Gastrocnemius medialis (tissue), 4 donors: Measurements from ENCODE around the gene TTR. TPM values are rescaled to one million over a fixed set of nuclear protein-coding genes. Genes with fewer than 3 reads are reported as not detected.

Source experiments
- ATAC-seq, 2 donors: fragments of 150-250 bp; one replicate each; pipeline ENCODE4 v1.9.1; 2016
- DNase-seq, 2 donors: peaks; one replicate each; pipeline ENCODE4 v3.0.0-alpha.2; 2019
- H3K27ac ChIP-seq, 4 donors: fragments of 200-600 bp; sonication (generic); 1 replicate in 1 of 4; 2 replicates in 3 of 4; pipeline ENCODE4 v1.5.1; 2016 to 2018; ENCODE audit warnings: mild to moderate bottlenecking in 2 of 4, moderate library complexity in 1 of 4
- H3K27me3 ChIP-seq, 3 donors: fragments of 200-600 bp; sonication (generic) in 2 of 3; 1 replicate in 1 of 3; 2 replicates in 2 of 3; pipeline versions ENCODE4 v1.5.1 to v1.6.0; 2016 to 2019; ENCODE audit warnings: mild to moderate bottlenecking in 1 of 3, moderate library complexity in 1 of 3
- H3K36me3 ChIP-seq, 2 donors: fragments of 200-600 bp; sonication (generic) in 1 of 2; one replicate each; pipeline ENCODE4 v1.5.1; 2017 to 2018
- H3K4me1 ChIP-seq, 2 donors: fragments of 200-600 bp; sonication (generic) in 1 of 2; one replicate each; pipeline ENCODE4 v1.5.1; 2016 to 2017; ENCODE audit warnings: mild to moderate bottlenecking in 2 of 2
- H3K4me3 ChIP-seq, 4 donors: fragments of 200-600 bp; sonication (generic) in 3 of 4; 1 replicate in 1 of 4; 2 replicates in 3 of 4; pipeline ENCODE4 v1.5.1; 2016 to 2019; ENCODE audit warnings: mild to moderate bottlenecking in 2 of 4
- H3K9me3 ChIP-seq, 3 donors: fragments of 200-600 bp; sonication (generic) in 2 of 3; 1 replicate in 1 of 3; 2 replicates in 2 of 3; pipeline ENCODE4 v1.5.1; 2016 to 2019
- CTCF ChIP-seq, 5 experiments: fragments of 450-650 bp in 3 of 5; fragments of 200-600 bp in 2 of 5; sonication (generic) in 2 of 5; IDR thresholded peaks in 4 of 5; conservative IDR thresholded peaks in 1 of 5; 1 replicate in 4 of 5; 2 replicates in 1 of 5; pipeline ENCODE4 v1.5.1; 2016 to 2019; ENCODE audit warnings: antibody characterized with exemption in 5 of 5, mild to moderate bottlenecking in 3 of 5, moderate library complexity in 3 of 5
- POLR2A ChIP-seq, 2 donors: fragments of 450-650 bp; IDR thresholded peaks; one replicate each; pipeline ENCODE4 v1.6.1; 2017; ENCODE audit warnings: antibody characterized with exemption in 2 of 2, mild to moderate bottlenecking in 2 of 2, moderate library complexity in 2 of 2
- in situ Hi-C, 4 donors: fragments of 200-750 bp; cut with MboI; loops; one replicate each; pipeline versions ENCODE4 v1.15.0 to v1.8.0; 2017; ENCODE audit warnings: low sequenced_read_pairs in 4 of 4
- intact Hi-C: fragments of 100-400 bp; cut with DNase I; formaldehyde crosslinking; loops from one replicate; pipeline ENCODE4 v1.15.1; 2023; ENCODE audit warnings: low total_unique reads
- total RNA-seq, 4 donors: library from RNA; depleted of rRNA; stranded (reverse); fragments of >200 nt; gene quantifications; one replicate each; pipeline versions ENCODE4 v1.1.0 to v1.2.3, GENCODE V29; 2016

The TTR gene
- 1 to 10 TPM in 2 of 4 donors, not detected in 2; 1.4 to 4.4 TPM for total RNA-seq

- ATAC-seq (no peak), DNase-seq (no peak)
- intact Hi-C loops (no loop called here), in situ Hi-C loops (no loop called here)
- TF ChIP-seq CTCF (IDR thresholded peaks at IDR 0.05 in 4 of 5, conservative IDR thresholded peaks at IDR 0.05 in 1 of 5) (no peak), POLR2A (IDR thresholded peaks at IDR 0.05) (no peak)
- no peaks in the 10 kb centered on the region for H3K27me3 ChIP-seq
- no peaks in the 10 kb centered on the region for H3K9me3 ChIP-seq
- no peak within 1 kb of the TSS for H3K4me3 ChIP-seq
- H3K36me3 ChIP-seq = no peaks in the 10 kb centered on the region
- no peak within 1 kb of the TSS for H3K27ac ChIP-seq
- H3K4me1 ChIP-seq = no peaks in the 10 kb centered on the region
These were observed at the start of gene TTR for GRCh38 chr18:31591628-31592027. Gene TTR, plus strand, starts transcription at chr18:31591877. Its CDS starts 26 bp downstream, at chr18:31591903.

- TF ChIP-seq CTCF (IDR thresholded peaks at IDR 0.05 in 4 of 5, conservative IDR thresholded peaks at IDR 0.05 in 1 of 5) = no peak
- no peak for TF ChIP-seq POLR2A (IDR thresholded peaks at IDR 0.05)
- no peaks in the 10 kb centered on the region for H3K4me1 ChIP-seq
- in situ Hi-C loops = loop anchor here in 1 of 4 donors (10.0 kb wide), 1 partner anchor 268 kb away; no protein-coding TSS in a partner anchor
These were observed 45.2 kb upstream of the TTR start for GRCh38 chr18:31546476-31546875.

GRCh38 chr18:31548853-31549252, 42.8 kb upstream of the TTR start:
- Histone ChIP-seq H3K9me3 (no peaks in the 10 kb centered on the region), H3K27ac (no peak overlapping the region), H3K27me3 (no peaks in the 10 kb centered on the region), H3K4me3 (no peak overlapping the region), H3K36me3 (no peaks in the 10 kb centered on the region), H3K4me1 (no peaks in the 10 kb centered on the region)
- DNase-seq (no peak), ATAC-seq (no peak)
- in situ Hi-C loops = loop anchor here in 1 of 4 donors (10.0 kb wide), 1 partner anchor 266 kb away; no protein-coding TSS in a partner anchor
- intact Hi-C loops = no loop called here
- TF ChIP-seq CTCF (IDR thresholded peaks at IDR 0.05 in 4 of 5, conservative IDR thresholded peaks at IDR 0.05 in 1 of 5) = no peak
- no peak for TF ChIP-seq POLR2A (IDR thresholded peaks at IDR 0.05)

More at GRCh38 chr18:31546476-31546875, 45.2 kb upstream of the TTR start:
- Histone ChIP-seq H3K27ac (no peak overlapping the region), H3K27me3 (no peaks in the 10 kb centered on the region), H3K4me3 (no peak overlapping the region), H3K36me3 (no peaks in the 10 kb centered on the region), H3K9me3 (no peaks in the 10 kb centered on the region)
- ATAC-seq = no peak
- intact Hi-C loops = no loop called here
- no peak for DNase-seq

- Histone ChIP-seq H3K4me1 (no peaks in the 10 kb centered on the region), H3K9me3 (no peaks in the 10 kb centered on the region), H3K27ac (no peak overlapping the region), H3K4me3 (no peak overlapping the region), H3K27me3 (no peaks in the 10 kb centered on the region), H3K36me3 (no peaks in the 10 kb centered on the region)
- in situ Hi-C loops (loop anchor here in 1 of 4 donors (10.0 kb wide), 1 partner anchor 265 kb away; no protein-coding TSS in a partner anchor), intact Hi-C loops (no loop called here)
- ATAC-seq (no peak), DNase-seq (no peak)
- TF ChIP-seq CTCF (IDR thresholded peaks at IDR 0.05 in 4 of 5, conservative IDR thresholded peaks at IDR 0.05 in 1 of 5) (no peak), POLR2A (IDR thresholded peaks at IDR 0.05) (no peak)
These were observed 42.3 kb upstream of the TTR start for GRCh38 chr18:31549416-31549815.

- no peak for ATAC-seq
- DNase-seq = no peak
- no peaks in the 10 kb centered on the region for H3K27me3 ChIP-seq
- TF ChIP-seq CTCF (IDR thresholded peaks at IDR 0.05 in 4 of 5, conservative IDR thresholded peaks at IDR 0.05 in 1 of 5) (no peak), POLR2A (IDR thresholded peaks at IDR 0.05) (no peak)
- no peak overlapping the region for H3K4me3 ChIP-seq
- in situ Hi-C loops = loop anchor here (5.0 to 25.0 kb wide), 6 partner anchors 163 to 425 kb away; no protein-coding TSS in a partner anchor
- H3K9me3 ChIP-seq = no peaks in the 10 kb centered on the region
- H3K27ac ChIP-seq = no peak overlapping the region
- intact Hi-C loops = no loop called here
- H3K36me3 ChIP-seq = no peaks in the 10 kb centered on the region
- H3K4me1 ChIP-seq = no peaks in the 10 kb centered on the region
These were observed 39.8 kb upstream of the TTR start for GRCh38 chr18:31551883-31552282.
